ENCODE data around the gene FCRLA. TPM values are rescaled to one million over a fixed set of nuclear protein-coding genes. Genes with fewer than 3 reads are reported as not detected.

Gene FCRLA
- total RNA-seq, 4 donors from 2014 or later = not detected

DNA sequence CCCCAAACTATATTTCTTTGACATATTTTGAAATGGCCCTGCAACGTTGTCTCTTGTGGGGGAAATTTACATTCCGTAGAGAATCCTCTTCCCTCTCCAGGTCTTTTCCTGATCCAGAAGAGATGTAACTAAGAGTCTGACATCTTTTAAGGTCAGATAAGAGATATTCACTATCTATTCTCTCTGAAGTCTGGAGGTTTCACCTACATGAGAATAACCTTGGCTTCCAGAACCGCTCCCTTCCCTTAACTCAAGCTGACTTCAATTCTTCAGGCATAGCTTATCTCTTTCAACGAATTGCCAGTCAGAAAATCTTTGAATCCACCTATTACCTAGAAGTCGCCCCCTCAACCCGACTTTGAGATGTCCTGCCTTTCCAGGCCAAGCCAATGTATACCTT lies 24.2 kb downstream of the FCRLA start:
- H3K27ac ChIP-seq = no peak overlapping the region
- peaks cover 3 to 5% of the 10 kb centered on the region in 2 donors for H3K4me1 ChIP-seq
- intact Hi-C loops (cut with DNase I; ENCODE audit: low total_unique reads) (no loop called here), in situ Hi-C loops (cut with MboI; ENCODE audit: low sequenced_read_pairs in 4 of 4) (loop anchor here in 3 of 4 donors (10.0 to 25.0 kb wide), 3 partner anchors 119 to 519 kb away; partner anchors contain the start of genes APOA2 (in 2 of the 3), FCER1G (in 2 of the 3) and NDUFS2 (in 2 of the 3))
- TF ChIP-seq POLR2A (IDR thresholded peaks at IDR 0.05) = no peak
- TF ChIP-seq, protein P1, sequence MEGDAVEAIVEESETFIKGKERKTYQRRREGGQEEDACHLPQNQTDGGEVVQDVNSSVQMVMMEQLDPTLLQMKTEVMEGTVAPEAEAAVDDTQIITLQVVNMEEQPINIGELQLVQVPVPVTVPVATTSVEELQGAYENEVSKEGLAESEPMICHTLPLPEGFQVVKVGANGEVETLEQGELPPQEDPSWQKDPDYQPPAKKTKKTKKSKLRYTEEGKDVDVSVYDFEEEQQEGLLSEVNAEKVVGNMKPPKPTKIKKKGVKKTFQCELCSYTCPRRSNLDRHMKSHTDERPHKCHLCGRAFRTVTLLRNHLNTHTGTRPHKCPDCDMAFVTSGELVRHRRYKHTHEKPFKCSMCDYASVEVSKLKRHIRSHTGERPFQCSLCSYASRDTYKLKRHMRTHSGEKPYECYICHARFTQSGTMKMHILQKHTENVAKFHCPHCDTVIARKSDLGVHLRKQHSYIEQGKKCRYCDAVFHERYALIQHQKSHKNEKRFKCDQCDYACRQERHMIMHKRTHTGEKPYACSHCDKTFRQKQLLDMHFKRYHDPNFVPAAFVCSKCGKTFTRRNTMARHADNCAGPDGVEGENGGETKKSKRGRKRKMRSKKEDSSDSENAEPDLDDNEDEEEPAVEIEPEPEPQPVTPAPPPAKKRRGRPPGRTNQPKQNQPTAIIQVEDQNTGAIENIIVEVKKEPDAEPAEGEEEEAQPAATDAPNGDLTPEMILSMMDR (IDR thresholded peaks at IDR 0.05 in 4 of 5, conservative IDR thresholded peaks at IDR 0.05 in 1 of 5) = no peak
- no peak overlapping the region for H3K4me3 ChIP-seq
- no peak for ATAC-seq
- H3K27me3 ChIP-seq = peaks cover 0 to 18% (median 6%) of the 10 kb centered on the region in 3 donors
- DNase-seq = no peak
- H3K36me3 ChIP-seq = no peaks in the 10 kb centered on the region
- H3K9me3 ChIP-seq = no peaks in the 10 kb centered on the region

- no peak for DNase-seq
- in situ Hi-C loops (cut with MboI; ENCODE audit: low sequenced_read_pairs in 4 of 4) = loop anchor here in 3 of 4 donors (10.0 to 25.0 kb wide), 3 partner anchors 120 to 520 kb away; partner anchors contain the start of genes APOA2 (in 2 of the 3), FCER1G (in 2 of the 3) and NDUFS2 (in 2 of the 3)
Measured at GRCh38 chr1:161731981-161732718, 25.1 kb downstream of the FCRLA start.

GRCh38 chr1:161733526-161733925 lies 26.5 kb downstream of the FCRLA start:
- H3K4me1 ChIP-seq = peaks cover 0 to 3% of the 10 kb centered on the region in 2 donors
- H3K27me3 ChIP-seq = peaks cover 0 to 3% (median 0%) of the 10 kb centered on the region in 3 donors
- DNase-seq (no peak), ATAC-seq (no peak)
- intact Hi-C loops (cut with DNase I; ENCODE audit: low total_unique reads) (no loop called here), in situ Hi-C loops (cut with MboI; ENCODE audit: low sequenced_read_pairs in 4 of 4) (loop anchor here in 3 of 4 donors (10.0 to 25.0 kb wide), 3 partner anchors 121 to 521 kb away; partner anchors contain the start of genes APOA2 (in 2 of the 3), FCER1G (in 2 of the 3) and NDUFS2 (in 2 of the 3))
- H3K4me3 ChIP-seq = no peak overlapping the region
- H3K36me3 ChIP-seq = no peaks in the 10 kb centered on the region
- H3K27ac ChIP-seq = no peak overlapping the region
- TF ChIP-seq POLR2A (IDR thresholded peaks at IDR 0.05) = no peak
- TF ChIP-seq, protein P1 (IDR thresholded peaks at IDR 0.05 in 4 of 5, conservative IDR thresholded peaks at IDR 0.05 in 1 of 5) = no peak
- H3K9me3 ChIP-seq = no peaks in the 10 kb centered on the region

More at GRCh38 chr1:161731981-161732718, 25.1 kb downstream of the FCRLA start:
- H3K4me1 ChIP-seq = peaks cover 0 to 3% of the 10 kb centered on the region in 2 donors
- H3K27ac ChIP-seq = no peak overlapping the region
- H3K27me3 ChIP-seq = peaks cover 0 to 11% (median 5%) of the 10 kb centered on the region in 3 donors
- TF ChIP-seq, protein P1 (IDR thresholded peaks at IDR 0.05 in 4 of 5, conservative IDR thresholded peaks at IDR 0.05 in 1 of 5) = no peak
- TF ChIP-seq POLR2A (IDR thresholded peaks at IDR 0.05) = no peak
- intact Hi-C loops (cut with DNase I; ENCODE audit: low total_unique reads) = no loop called here
- no peak overlapping the region for H3K4me3 ChIP-seq
- ATAC-seq = no peak
- no peaks in the 10 kb centered on the region for H3K36me3 ChIP-seq
- no peaks in the 10 kb centered on the region for H3K9me3 ChIP-seq

- H3K4me3 ChIP-seq = no peak overlapping the region
- H3K27ac ChIP-seq = no peak overlapping the region
- in situ Hi-C loops (cut with MboI; ENCODE audit: low sequenced_read_pairs in 4 of 4) (loop anchor here in 3 of 4 donors (10.0 to 25.0 kb wide), 3 partner anchors 124 to 524 kb away; partner anchors contain the start of genes APOA2 (in 2 of the 3), FCER1G (in 2 of the 3) and NDUFS2 (in 2 of the 3)), intact Hi-C loops (cut with DNase I; ENCODE audit: low total_unique reads) (no loop called here)
- peaks cover 0 to 3% (median 0%) of the 10 kb centered on the region in 3 donors for H3K27me3 ChIP-seq
- H3K4me1 ChIP-seq = peaks cover 0 to 3% of the 10 kb centered on the region in 2 donors
- no peak for DNase-seq
- H3K9me3 ChIP-seq = no peaks in the 10 kb centered on the region
- TF ChIP-seq POLR2A (IDR thresholded peaks at IDR 0.05) = no peak
- TF ChIP-seq, protein P1 (IDR thresholded peaks at IDR 0.05 in 4 of 5, conservative IDR thresholded peaks at IDR 0.05 in 1 of 5) = no peak
- no peak for ATAC-seq
- no peaks in the 10 kb centered on the region for H3K36me3 ChIP-seq
Measured at GRCh38 chr1:161735837-161736236, 28.8 kb downstream of the FCRLA start.
